HepG2 (cell line): ENCODE results near the gene UBE2N.
"Not testable (repeated sequence)": the region's sequence is repeated elsewhere in the genome, so short reads cannot be mapped to it uniquely, and the experiment has no call there.

ENCODE experiments used
- ATF7 ChIP-seq, 2 experiments: fragments of 450-650 bp in 1 of 2; sonication (generic) in 1 of 2; formaldehyde crosslinking in 1 of 2; IDR thresholded peaks; 2 replicates each; pipeline versions ENCODE4 v1.4.0 to v1.6.1; 2016 to 2020; ENCODE audit warnings: antibody characterized with exemption in 1 of 2, mild to moderate bottlenecking in 1 of 2, missing genetic modification reagents in 1 of 2
- BRF2 ChIP-seq: sonication (generic); formaldehyde crosslinking; IDR thresholded peaks from 2 replicates; pipeline ENCODE4 v1.8.1; 2022; ENCODE audit warnings: mild to moderate bottlenecking, missing genetic modification reagents
- CTCF ChIP-seq: sonication (generic); formaldehyde crosslinking; IDR thresholded peaks from 2 replicates; pipeline ENCODE4 v1.5.0; 2020; ENCODE audit warnings: mild to moderate bottlenecking, missing genetic modification reagents, moderate library complexity
- E2F1 ChIP-seq: sonication (generic); formaldehyde crosslinking; IDR thresholded peaks from 2 replicates; pipeline ENCODE4 v1.5.0; 2020; ENCODE audit warnings: missing genetic modification reagents
- FOXM1 ChIP-seq: sonication (generic); formaldehyde crosslinking; IDR thresholded peaks from 2 replicates; pipeline ENCODE4 v1.5.0; 2020; ENCODE audit warnings: missing genetic modification reagents
- KIAA2018 ChIP-seq: sonication (generic); formaldehyde crosslinking; IDR thresholded peaks from 2 replicates; pipeline ENCODE4 v1.5.0; 2020; ENCODE audit warnings: mild to moderate bottlenecking, missing genetic modification reagents, borderline replicate concordance
- MAFK ChIP-seq, 2 experiments: IDR thresholded peaks in 1 of 2; conservative IDR thresholded peaks in 1 of 2; 2 replicates each; pipeline ENCODE4 v1.6.1; 2011; ENCODE audit warnings: improper control_type of control experiment in 2 of 2, low read length in 2 of 2
- MTF2 ChIP-seq: sonication (generic); formaldehyde crosslinking; IDR thresholded peaks from 2 replicates; pipeline ENCODE4 v1.5.0; 2020; ENCODE audit warnings: missing genetic modification reagents, borderline replicate concordance
- ZNF644 ChIP-seq: IDR thresholded peaks from 2 replicates; pipeline ENCODE4 v1.6.1; 2016; ENCODE audit warnings: low read depth

GRCh38 chr12:93399183-93399863, 42.4 kb downstream of the UBE2N start:
- not testable (repeated sequence) for TF ChIP-seq BRF2 (CRISPR knock-in tag); ZNF644 (CRISPR knock-in tag); ATF7 (IDR thresholded peaks at IDR 0.05); ATF7 (CRISPR knock-in tag; IDR thresholded peaks at IDR 0.05); CTCF (CRISPR knock-in tag); KIAA2018 (CRISPR knock-in tag); FOXM1 (CRISPR knock-in tag); E2F1 (CRISPR knock-in tag); MTF2 (CRISPR knock-in tag); MAFK (conservative IDR thresholded peaks at IDR 0.05 in 1 of 2, IDR thresholded peaks at IDR 0.05 in 1 of 2; ENCODE audit: low read length in 2 of 2)
